Fibroblast of the aortic adventitia (primary cell): Measurements from ENCODE around the gene BTBD8. TPM values are rescaled to one million over a fixed set of nuclear protein-coding genes. Genes with fewer than 3 reads are reported as not detected.
A peak's percentile ranks its signal among the peaks of the same experiment; 100 is the strongest.

Experiments
- DNase-seq: peaks from one replicate; pipeline ENCODE4 v3.0.0-alpha.2; 2010; ENCODE audit warnings: low read depth
- H3K4me3 ChIP-seq: 2 replicates; pipeline ENCODE4 v1.5.1; 2011; ENCODE audit warnings: low read depth, mild to moderate bottlenecking, control low read depth, low read length, moderate library complexity
- CTCF ChIP-seq: IDR thresholded peaks from 2 replicates; pipeline ENCODE4 v1.5.1; 2011; ENCODE audit warnings: mild to moderate bottlenecking, low read length, control low read depth, inconsistent platforms; ENCODE audit not compliant: insufficient read depth
- total RNA-seq: library from RNA; depleted of rRNA; stranded (reverse); fragments of >200 nt; gene quantifications from 2 replicates; pipeline ENCODE4 v1.2.3, GENCODE V29; 2012; ENCODE audit warnings: low replicate concordance

The BTBD8 gene
- total RNA-seq: 5.2 and 14.0 TPM in 2 replicates

DNA sequence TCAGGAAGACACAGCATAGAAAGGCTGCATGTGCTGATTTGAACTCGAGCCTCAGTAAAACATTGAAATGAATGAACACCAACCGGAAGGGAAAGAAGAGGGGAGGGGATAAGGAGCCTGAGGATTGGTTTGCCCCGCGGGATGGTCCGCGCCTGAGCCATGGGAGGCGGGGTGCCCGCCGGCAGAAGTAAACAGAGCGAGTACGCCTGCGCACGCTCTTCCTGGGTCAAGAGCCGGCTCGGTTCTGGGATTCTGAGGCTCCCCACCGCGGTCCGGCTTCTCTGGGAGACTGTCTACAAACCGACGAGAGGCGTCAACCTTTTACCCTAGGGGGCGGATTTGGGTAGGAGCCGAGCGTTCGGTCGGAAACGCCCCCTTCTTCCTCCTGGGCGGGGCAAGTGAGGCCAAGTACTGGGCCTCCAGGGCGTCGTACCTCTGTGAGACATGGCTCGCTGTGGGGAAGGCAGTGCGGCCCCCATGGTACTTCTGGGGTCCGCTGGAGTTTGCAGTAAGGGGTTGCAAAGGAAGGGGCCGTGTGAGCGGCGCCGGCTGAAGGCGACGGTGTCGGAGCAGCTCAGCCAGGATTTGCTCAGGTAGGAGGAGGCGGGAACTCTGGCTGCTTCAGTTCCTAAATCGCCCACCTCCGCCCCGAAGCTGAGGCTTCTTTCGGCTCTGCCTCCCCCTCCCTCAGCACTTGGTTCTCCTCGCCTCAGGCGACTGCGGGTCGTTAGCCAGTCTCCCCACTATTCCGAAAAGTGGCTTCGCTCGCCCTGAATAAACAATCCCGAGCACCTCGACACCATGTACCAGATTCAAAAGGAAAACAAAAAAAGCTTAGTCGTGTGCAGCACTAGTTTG lies at the start of gene BTBD8:
Gene BTBD8 (plus strand): TSS at position 218 of the 858 bp plus-strand sequence. CDS start 227 bp downstream, at position 445.
- H3K4me3 ChIP-seq: peak within 1 kb of the TSS; percentile 85
- DNase-seq: peak; percentile 71
- TF ChIP-seq CTCF: no peak

GRCh38 chr1:92030656-92031107 lies 49.5 kb upstream of the BTBD8 start:
- no peak overlapping the region for H3K4me3 ChIP-seq
- no peak for TF ChIP-seq CTCF
- peak; percentile 2 for DNase-seq

DNA sequence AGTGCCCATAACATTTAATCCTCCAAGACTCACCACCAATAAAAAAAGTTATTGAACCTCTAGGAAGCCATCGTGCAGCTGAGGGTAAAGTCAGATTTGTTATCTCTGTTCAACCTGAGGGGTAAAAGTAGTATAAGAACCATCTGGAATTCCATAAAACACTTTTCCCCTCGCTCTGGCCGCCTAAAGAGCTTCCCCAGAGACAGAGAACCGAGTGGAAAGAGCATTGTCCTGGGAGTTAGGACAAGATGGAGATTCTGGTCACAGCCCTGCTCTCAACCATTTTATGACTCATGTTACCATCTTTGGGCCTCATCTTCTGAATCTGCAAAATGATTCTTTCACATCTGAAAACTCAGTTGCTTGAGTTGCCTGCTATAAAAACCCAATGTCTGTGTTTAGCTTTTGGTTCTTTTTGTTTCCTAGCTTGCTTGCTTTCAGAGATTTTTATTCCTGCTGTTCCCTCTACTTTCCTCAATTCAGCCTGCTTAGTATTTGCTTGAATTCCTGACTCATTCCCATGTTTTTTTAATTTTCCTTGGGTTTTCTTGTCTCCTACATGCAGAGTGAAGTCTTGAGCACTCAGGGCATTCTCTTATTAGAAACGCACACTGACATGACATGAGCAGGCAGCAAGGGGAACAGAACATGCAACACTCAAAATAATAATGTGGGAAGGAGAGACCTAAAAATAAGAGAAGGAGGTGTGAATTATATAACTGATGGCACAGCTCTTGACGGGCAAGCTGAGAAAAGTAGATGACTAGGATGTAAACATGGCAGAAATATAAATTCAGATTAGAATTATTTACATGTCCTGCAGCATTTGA lies 48.6 kb upstream of the BTBD8 start:
- no peak for DNase-seq
- no peak overlapping the region for H3K4me3 ChIP-seq

DNA sequence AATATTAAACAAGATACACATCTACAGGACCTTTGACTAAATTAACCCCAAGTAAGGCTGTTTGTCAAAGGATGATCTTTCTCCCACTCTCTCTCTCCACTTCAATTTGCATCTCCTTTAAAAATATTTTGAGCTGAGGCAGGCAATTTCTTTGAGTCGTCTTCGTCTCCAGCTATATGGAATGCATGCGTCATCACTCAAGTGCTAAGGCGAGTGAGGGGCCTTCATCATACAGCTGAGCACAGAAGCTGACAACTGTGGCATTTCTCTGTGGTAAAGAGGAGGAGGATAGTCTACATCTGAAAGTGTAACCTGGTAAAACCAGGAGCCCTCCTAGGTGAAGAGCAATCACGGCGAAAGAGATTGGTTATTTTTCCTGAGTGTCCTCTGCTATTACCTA lies 42.7 kb upstream of the BTBD8 start:
- TF ChIP-seq CTCF: no peak
- H3K4me3 ChIP-seq: no peak overlapping the region
- no peak for DNase-seq

More for the DNA sequence above, 48.6 kb upstream of the BTBD8 start:
- no peak for TF ChIP-seq CTCF

- no peak for DNase-seq
- H3K4me3 ChIP-seq: no peak overlapping the region
- no peak for TF ChIP-seq CTCF
Observed at GRCh38 chr1:92038695-92039346, 41.3 kb upstream of the BTBD8 start.

DNA sequence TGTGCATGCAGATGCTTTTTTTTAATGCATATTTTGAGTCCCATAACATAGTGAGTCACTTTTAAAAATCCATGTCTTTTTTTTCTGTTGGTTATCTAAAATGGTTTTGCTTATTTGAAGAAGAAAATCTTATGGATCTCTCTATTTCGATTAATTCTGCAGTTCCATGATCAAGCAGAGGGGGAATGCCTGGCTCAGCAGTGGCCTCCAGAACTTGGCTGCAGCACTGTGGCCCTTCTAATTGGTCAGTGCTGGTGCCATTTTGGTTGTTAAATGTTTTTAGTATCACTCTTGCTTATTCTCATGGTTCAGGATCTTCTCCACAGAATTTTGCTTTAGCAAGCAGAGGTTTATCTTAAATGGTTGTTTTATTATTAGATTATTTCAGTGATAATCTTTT lies 39.2 kb upstream of the BTBD8 start:
- no peak for DNase-seq
- H3K4me3 ChIP-seq: no peak overlapping the region
- TF ChIP-seq CTCF: no peak
